HTERT RPE-1 (cell line): ENCODE measurements around the gene C20orf202.

ENCODE experiments used
- in situ Hi-C: fragments of 300-500 bp; cut with MboI; formaldehyde crosslinking; loops from 4 replicates; pipeline ENCODE4 v1.14.3; 2020; ENCODE audit warnings: low sequenced_read_pairs

The C20orf202 gene

GRCh38 chr20:1202762-1203504, at the start of gene C20orf202:
C20orf202 (plus strand) TSS chr20:1203454; CDS start chr20:1203586, 132 bp downstream.
- in situ Hi-C loops = no loop called here

GRCh38 chr20:1154226-1154625, 49.0 kb upstream of the C20orf202 start:
- in situ Hi-C loops = no loop called here

GRCh38 chr20:1154691-1155090, 48.6 kb upstream of the C20orf202 start:
- in situ Hi-C loops = no loop called here

- in situ Hi-C loops = no loop called here
Measured at GRCh38 chr20:1155342-1155741, 47.9 kb upstream of the C20orf202 start.

- in situ Hi-C loops = no loop called here
Measured at GRCh38 chr20:1160496-1160895, 42.8 kb upstream of the C20orf202 start.

- in situ Hi-C loops = no loop called here
Measured at GRCh38 chr20:1160991-1161390, 42.3 kb upstream of the C20orf202 start.

- in situ Hi-C loops = no loop called here
Measured at GRCh38 chr20:1163105-1163504, 40.1 kb upstream of the C20orf202 start.

- in situ Hi-C loops = no loop called here
Measured at GRCh38 chr20:1163653-1164052, 39.6 kb upstream of the C20orf202 start.

GRCh38 chr20:1164871-1165270, 38.4 kb upstream of the C20orf202 start:
- in situ Hi-C loops = no loop called here

GRCh38 chr20:1165521-1165920, 37.7 kb upstream of the C20orf202 start:
- in situ Hi-C loops = no loop called here

GRCh38 chr20:1165941-1166340, 37.3 kb upstream of the C20orf202 start:
- in situ Hi-C loops = no loop called here

- in situ Hi-C loops = no loop called here
Measured at GRCh38 chr20:1166948-1167720, 36.1 kb upstream of the C20orf202 start.

- in situ Hi-C loops = no loop called here
Measured at GRCh38 chr20:1169224-1169623, 34.0 kb upstream of the C20orf202 start.

GRCh38 chr20:1171461-1172093, 31.7 kb upstream of the C20orf202 start:
- in situ Hi-C loops = no loop called here

- in situ Hi-C loops = no loop called here
Measured at GRCh38 chr20:1173698-1174097, 29.6 kb upstream of the C20orf202 start.

GRCh38 chr20:1174787-1175186, 28.5 kb upstream of the C20orf202 start:
- in situ Hi-C loops = no loop called here

GRCh38 chr20:1177680-1178079, 25.6 kb upstream of the C20orf202 start:
- in situ Hi-C loops = no loop called here

GRCh38 chr20:1178103-1178502, 25.2 kb upstream of the C20orf202 start:
- in situ Hi-C loops = no loop called here

GRCh38 chr20:1178623-1179022, 24.6 kb upstream of the C20orf202 start:
- in situ Hi-C loops = no loop called here

GRCh38 chr20:1180949-1181348, 22.3 kb upstream of the C20orf202 start:
- in situ Hi-C loops = no loop called here

GRCh38 chr20:1182106-1182505, 21.1 kb upstream of the C20orf202 start:
- in situ Hi-C loops = no loop called here

GRCh38 chr20:1183153-1183552, 20.1 kb upstream of the C20orf202 start:
- in situ Hi-C loops = no loop called here
